GF-D8 (cell line): ENCODE results near the gene CFAP68.
A peak's percentile ranks its signal among the peaks of the same experiment; 100 is the strongest.
"Not testable (repeated sequence)": the region's sequence is repeated elsewhere in the genome, so short reads cannot be mapped to it uniquely, and the experiment has no call there.

ENCODE experiments used
- DNase-seq: peaks from one replicate; lab custom pipeline; 2025; lab: John Stamatoyannopoulos, UW

Gene CFAP68

GRCh38 chr11:111870886-111871692, 8.3 kb upstream of the CFAP68 start, which contains the start of gene ALG9:
Gene ALG9, minus strand, starts transcription at chr11:111871581. Its CDS starts 99 bp downstream, at chr11:111871482.
- DNase-seq, result peak; percentile 87

- no peak for DNase-seq
These were observed 7.6 kb upstream of the CFAP68 start for GRCh38 chr11:111871693-111872161.

- DNase-seq, result no peak
These were observed 924 bp upstream of the CFAP68 start for GRCh38 chr11:111878385-111878848.

- no peak for DNase-seq
These were observed 258 bp downstream of the CFAP68 start for GRCh38 chr11:111879637-111879960.

GRCh38 chr11:111882202-111882601, 2.9 kb downstream of the CFAP68 start:
- DNase-seq, result no peak

- DNase-seq, result not testable (repeated sequence)
These were observed 5.7 kb downstream of the CFAP68 start for GRCh38 chr11:111885053-111885452.

GRCh38 chr11:111886032-111886431, 6.7 kb downstream of the CFAP68 start:
- no peak for DNase-seq

- no peak for DNase-seq
These were observed 7.5 kb downstream of the CFAP68 start for GRCh38 chr11:111886844-111887243.

- peak; percentile 50 for DNase-seq
These were observed 26.1 kb downstream of the CFAP68 start for GRCh38 chr11:111905411-111905810.

- no peak for DNase-seq
These were observed 27.3 kb downstream of the CFAP68 start for GRCh38 chr11:111906680-111907079.

GRCh38 chr11:111908639-111909305, 29.4 kb downstream of the CFAP68 start:
- no peak for DNase-seq

- no peak for DNase-seq
These were observed 30.0 kb downstream of the CFAP68 start for GRCh38 chr11:111909378-111909777.

GRCh38 chr11:111910676-111911562, 31.6 kb downstream of the CFAP68 start:
- no peak for DNase-seq

- no peak for DNase-seq
These were observed 32.4 kb downstream of the CFAP68 start, which contains the start of gene CRYAB for GRCh38 chr11:111911563-111912401. Gene CRYAB, minus strand, starts transcription at chr11:111911770. Its CDS starts 46 bp downstream, at chr11:111911724.

GRCh38 chr11:111912535-111912934, 33.2 kb downstream of the CFAP68 start, which contains the start of gene HSPB2:
Gene HSPB2, plus strand, starts transcription at chr11:111912734. Its CDS starts 96 bp downstream, at chr11:111912830.
- DNase-seq, result no peak

GRCh38 chr11:111913031-111913861, 33.9 kb downstream of the CFAP68 start:
- no peak for DNase-seq

GRCh38 chr11:111913997-111914396, 34.7 kb downstream of the CFAP68 start:
- no peak for DNase-seq

GRCh38 chr11:111916768-111917167, 37.4 kb downstream of the CFAP68 start:
- DNase-seq, result no peak

GRCh38 chr11:111917312-111917711, 38.0 kb downstream of the CFAP68 start:
- DNase-seq, result no peak

GRCh38 chr11:111917788-111918187, 38.4 kb downstream of the CFAP68 start:
- DNase-seq, result no peak
